Measurements from ENCODE around the gene SLC41A3. TPM values are rescaled to one million over a fixed set of nuclear protein-coding genes. Genes with fewer than 3 reads are reported as not detected.
"Not testable (repeated sequence)": the region's sequence is repeated elsewhere in the genome, so short reads cannot be mapped to it uniquely, and the experiment has no call there.

Gene SLC41A3
- total RNA-seq, 1 donor from 2014 or later = 98.2 TPM

DNA sequence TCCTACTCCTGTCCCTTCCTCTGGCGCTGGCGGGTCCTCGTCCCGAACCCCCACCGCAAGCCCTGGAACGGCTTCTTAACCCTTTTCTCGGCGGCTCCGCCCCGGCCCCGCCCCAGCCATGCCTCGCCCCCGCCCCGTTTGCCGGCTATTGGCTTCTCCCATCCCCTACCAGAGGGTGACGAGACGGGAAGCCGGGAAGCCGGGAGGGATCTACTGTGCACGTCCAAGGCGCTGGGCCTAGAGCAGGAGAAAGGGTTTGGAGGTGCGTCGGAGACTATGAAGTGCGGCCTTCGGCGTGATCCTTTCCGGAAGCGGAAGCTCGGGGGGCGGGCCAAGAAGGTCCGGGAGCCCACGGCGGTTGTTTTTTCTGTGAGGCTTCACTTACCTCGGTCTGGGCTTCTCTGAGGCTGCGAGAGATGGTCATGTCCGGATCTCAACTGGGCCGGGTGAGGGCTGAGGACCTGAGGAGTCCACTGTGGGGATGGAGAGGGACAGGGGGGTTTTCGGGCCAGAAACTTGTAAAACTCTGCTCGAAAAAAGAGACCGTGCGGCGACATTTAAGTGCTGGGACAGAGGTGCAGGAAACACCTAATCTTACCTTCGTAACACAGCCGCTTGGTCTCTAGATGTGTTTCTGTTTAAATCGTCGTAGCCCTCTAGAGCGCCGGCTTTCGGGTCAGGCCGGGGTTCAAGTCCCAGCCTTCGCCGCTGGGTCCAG is 93.5 kb downstream of the SLC41A3 start:
- DNase-seq = peak; percentile 84

DNA sequence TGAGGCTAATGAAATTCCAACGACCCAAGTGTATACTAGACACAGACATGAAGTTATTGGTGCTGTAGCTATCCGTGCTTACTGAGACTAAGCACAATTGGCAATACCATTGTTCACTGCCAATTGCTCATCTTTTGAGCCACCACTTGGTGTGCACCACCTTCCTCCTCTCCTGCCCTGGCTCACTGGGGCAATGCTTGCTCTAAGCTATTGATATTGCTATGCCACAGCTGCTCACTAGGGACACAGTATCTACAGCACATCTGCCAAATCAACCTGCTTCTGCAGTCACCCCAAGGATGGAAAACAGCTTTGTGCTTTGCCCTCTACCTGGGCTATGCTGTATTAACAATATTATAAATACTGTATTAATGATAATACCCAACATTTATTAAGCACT is 99.0 kb downstream of the SLC41A3 start:
- not testable (repeated sequence) for DNase-seq

DNA sequence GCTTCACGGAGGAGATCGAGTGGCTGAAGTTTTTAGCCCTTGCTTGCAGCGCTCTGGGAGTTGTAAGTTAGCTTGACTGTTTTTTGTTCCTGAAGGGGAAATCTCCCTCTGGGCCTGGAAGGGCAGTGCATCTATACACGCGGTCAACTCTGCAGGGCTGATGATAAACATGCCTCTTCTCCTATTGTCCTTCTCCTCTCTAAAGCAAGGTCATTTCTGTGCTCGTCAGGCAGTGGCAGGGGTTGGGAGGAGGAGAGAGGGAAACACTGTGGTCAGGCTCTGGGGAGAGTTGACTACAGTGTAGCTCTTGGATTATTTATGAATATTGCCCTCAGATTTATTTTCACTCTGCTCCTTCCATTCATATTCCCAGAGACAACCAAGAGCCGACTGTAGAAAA is 106.8 kb downstream of the SLC41A3 start:
- not testable (repeated sequence) for DNase-seq

DNA sequence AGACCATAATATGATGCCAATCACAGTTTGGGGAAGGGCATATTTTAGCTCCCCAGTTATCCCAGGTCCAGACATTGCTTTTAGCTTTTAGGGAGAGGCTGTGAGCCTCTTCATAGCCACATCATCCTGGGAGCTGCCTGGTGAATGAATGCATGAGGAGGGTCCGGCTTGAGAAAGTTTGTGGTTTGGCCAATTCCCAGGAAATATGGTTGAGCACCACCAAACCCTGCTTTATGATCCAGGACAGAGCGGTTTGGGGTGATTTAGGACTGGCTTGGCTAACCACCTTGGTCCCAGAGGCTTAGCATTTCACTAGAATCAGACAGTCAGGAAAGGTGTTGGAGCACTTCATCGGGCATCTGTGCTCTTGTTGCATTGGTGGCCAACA is 107.9 kb downstream of the SLC41A3 start:
- not testable (repeated sequence) for DNase-seq

DNA sequence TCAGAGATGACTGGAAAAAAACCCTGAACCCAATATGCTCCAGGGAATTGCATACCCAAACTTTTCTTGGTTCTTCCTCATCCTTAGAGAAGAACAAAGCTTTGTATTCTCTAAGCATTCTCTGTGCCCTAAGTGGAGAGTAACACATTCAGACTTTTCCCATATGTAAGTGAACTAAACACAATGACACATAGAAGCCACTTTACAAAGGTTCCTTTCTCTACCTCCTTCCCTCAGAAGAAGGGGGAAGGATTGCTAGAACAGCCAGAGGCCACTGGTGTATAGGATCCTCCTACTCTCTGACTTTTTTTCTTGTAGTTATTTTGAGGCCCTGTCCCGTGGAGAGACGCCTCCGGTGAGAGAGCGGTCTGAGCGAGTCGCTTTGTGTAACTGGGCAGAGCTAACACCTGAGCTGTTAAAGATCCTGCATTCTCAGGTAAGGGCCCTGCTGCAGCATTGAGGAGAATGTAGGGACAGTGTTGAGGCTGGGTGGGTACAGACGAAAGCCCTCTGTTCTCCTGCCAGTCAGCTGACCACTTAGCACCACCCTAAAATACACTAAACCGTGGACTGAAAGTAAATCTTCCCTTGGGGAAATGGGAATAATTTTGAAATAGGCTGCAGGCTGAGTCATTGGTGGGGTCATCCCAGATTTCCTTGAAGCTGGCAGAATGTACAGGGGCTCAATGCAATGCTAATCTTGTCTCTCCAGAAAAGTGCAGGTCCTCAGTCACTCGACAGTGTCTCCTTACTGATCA is 108.5 kb downstream of the SLC41A3 start:
- DNase-seq = not testable (repeated sequence)

DNA sequence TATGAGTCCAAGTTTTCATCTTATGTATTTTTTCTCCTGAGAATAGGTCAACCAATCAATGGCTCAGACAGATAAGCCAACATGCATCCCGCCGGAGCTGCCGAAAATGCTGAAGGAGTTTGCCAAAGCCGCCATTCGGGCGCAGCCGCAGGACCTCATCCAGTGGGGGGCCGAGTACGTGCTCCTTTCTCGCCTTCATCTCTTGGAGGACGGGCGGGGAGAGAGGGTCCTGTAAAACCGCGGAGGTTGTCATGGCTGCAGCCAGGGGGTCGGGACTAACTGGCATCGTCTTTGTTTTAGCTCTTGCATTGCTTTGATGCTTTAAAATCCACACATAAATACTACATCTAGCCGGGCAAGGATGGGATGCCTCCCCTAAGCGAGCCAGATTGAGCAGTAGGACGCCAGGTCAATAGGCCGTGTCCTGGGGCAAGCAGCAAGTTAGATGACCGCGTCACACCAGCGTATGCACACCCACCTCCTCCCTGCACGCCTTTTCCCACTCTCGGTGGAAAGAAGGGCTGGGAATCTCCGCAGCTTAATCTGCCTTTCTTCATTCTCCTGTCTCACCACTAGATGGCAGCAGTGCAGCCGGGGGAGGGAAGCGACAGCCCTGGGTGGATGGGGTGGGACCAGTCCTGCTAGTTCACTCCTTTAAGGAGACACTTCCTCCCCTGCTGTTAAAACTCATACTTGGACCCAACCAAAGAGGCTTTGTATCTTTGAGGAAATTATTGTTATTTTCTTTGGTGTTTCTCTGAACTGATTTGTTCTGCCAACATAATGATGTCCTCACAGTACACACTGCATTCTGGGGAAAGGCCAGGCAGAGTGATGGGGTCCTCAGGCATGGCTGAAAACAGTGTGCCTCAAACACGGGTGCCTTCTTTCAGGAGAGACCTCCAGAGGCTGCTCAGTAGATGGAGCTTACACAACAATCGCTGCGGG is 111.7 kb downstream of the SLC41A3 start:
- peak; percentile 36 for DNase-seq

DNA sequence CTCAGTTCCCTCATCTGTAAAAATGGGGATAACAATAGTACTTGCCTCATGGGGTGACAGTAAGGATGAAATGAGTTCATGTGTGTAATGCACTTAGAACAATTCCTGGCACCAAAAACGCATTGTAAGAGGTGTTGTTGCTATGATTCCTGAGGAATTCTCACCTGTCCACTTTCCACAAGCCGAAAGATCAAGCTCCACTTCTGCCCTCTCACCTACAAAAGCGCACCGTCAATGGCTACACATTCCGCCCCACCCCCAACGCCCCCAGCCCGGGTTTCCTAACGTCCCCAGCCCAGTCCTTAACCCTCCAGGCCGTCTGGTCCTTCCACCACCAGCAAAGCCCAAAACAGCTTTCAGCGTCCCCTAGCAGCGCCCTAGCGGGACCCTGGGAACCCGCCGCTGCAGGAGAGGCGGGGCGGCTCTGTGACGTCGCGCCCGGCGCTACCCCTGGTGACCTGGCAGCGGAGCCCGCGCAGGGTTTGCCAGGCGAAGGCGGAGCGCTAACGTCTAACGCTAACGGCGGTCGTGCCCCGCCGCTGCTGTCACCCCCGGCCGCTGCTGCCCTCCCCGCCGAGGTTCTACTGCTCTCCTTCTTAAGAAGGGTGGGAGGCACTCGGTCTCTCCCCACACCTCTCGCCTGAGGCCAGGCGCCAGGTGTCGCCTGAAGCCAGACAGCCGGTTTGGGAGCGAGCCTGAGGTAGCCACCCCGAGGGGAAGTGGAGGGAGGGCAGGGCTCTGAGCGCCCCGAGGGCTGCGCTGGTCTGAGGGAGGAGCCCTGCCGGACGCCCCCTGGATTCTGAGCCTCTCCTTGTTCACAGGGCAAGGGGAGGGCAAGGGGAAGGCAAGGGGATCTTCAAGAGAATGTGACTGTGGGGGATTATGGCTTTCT is 115.0 kb downstream of the SLC41A3 start, which contains the start of gene ROPN1B:
Gene ROPN1B, plus strand, starts transcription at position 478 of the 892 bp plus-strand sequence. CDS start 2,877 bp downstream, outside the sequence.
- DNase-seq = not testable (repeated sequence)

DNA sequence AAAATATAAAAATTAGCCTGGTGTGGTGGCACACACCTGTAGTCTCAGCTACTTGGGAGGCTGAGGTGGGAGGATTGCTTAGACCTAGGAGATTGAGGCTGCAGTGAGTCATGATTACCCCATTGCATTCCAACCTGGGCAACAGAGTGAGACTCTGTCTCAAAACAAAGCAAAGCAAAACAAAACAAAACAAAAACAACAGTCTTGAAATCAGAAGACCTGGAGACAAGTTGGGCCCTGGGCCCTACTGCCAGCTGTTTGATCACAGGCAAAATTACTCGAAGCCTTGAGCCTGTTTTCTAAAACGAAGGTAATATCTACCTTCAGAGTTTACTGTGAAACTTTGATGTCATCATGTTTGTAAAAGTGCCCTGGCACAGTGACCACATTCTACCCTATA is 115.8 kb downstream of the SLC41A3 start:
- DNase-seq = not testable (repeated sequence)

DNA sequence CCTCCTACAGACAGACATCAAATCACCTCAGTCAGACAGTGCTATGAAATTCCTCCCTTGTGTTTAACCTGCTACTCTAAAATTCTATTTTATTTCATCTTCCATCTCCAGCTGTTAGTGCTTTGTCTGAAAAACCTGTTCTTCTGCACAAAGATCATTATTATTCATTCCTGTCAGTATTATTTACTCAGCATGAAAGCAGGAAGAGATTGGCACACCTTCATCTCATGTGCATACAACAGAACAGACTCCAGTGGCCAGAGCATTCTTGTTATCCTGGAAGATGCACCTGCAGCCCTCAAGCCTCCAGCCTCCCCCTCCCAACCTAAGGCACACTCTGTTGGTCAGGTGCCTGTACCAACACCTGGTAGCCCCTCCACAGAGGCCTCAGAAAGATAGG is 116.8 kb downstream of the SLC41A3 start:
- no peak for DNase-seq

DNA sequence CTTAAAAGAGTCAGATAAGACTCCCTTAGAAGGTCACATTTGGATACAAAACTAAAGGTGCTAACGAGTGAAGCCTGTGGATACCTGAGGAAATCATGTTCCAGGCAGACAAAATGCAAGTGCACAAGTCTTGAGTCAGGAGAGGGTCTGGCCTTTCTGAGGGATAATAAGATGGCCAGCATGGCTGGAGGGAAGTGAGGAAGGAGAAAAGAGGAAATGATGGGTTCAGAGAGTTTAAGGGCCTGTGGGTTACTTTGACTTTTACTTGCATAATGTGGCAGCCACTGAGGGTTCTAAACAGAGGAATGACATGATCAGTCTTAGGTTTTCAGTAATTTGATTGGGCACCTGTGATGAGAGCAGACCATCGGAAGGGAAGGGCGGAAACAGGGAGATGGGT is 118.4 kb downstream of the SLC41A3 start:
- no peak for DNase-seq

DNA sequence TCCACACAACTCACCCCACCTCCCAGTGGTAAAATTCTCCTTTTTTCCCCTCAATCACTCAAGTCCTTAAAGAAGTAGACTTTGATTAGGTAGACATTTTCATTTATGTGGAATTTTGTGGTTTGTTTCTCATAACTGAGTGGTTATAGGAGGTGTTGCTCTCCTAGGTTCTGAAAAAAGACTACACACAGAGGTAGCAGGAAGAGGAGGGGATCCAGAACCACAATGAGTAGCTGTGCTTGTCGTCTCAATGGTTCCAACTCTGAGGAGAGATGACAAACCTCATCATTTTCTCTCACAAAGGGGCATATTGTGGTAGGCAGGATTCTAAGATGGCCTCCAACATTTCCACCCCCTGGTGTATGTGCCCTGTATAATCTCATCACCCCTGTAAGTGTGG is 120.1 kb downstream of the SLC41A3 start:
- not testable (repeated sequence) for DNase-seq

DNA sequence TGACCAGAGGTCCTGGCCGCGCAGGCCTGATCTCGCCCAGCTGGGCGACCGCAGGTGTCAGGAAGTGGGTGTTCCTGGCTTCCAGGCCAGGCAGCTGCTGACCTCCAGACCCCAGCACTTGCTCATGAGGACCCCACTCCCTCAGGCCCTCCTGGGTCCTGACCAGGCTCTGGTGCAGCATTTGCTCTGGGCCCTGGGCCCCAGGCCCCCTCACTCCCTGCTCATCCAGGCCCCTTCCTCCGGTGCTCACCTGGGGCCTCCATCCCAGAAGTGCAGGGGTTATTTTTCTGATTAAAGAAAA is 122.7 kb downstream of the SLC41A3 start:
- DNase-seq = no peak

DNA sequence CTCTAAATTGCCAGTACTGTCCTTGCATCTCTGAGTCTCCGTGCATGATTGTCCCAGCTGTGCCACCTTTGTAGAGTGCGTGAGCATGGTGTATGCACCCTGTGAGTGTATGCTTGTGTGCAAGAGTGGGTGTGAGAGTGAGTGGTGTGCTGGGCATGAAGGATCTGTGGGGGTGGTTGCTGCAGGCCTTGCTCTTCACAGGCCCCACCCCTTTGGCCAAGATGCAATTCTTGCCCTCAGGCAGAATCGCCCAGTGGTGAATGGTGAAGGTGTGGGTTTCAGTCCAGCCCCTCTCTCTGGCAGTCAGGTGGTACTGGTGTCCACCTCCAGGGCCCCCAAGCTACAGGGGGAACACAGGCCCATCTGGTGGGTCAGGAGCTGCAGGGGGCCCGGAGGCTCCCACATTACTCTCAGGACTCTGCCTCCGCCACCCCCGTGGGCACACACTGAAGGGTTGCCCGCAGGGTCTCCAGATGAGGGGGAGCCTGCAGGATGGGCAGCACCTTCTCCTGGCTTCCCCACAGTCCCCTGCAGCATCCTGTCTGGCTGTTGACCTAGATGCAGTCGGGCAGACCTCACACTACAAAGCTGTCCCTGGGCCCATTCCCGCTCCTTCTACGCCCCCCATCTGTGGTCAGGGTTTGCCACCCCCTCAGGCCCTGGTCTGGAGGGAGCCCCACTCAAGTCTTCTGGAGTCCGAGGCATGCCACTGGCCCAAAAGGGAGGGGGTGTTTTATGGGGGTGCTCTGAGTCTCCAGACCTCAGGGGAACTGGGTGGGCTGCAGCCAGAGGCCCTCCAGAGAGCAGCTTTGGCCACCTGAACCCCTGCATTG is 123.3 kb downstream of the SLC41A3 start:
- DNase-seq = no peak

DNA sequence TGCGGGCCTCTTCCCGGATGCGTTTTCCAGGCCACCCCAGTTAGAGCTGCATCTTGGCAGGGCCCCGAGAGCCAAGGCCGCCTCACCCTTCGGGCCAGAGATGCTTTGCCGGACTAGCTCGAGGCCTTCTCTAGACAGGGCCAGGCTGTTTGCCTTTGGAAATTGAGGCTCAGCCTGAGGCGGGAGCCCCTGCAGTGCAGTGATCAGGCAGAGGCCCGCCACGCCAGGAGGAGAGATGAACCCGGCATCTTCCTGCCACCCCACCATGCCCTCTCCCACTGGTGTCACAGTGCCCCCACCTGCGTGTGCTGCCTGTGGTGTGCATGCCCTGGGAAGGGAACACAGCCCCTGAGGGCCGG is 123.9 kb downstream of the SLC41A3 start:
- no peak for DNase-seq

DNA sequence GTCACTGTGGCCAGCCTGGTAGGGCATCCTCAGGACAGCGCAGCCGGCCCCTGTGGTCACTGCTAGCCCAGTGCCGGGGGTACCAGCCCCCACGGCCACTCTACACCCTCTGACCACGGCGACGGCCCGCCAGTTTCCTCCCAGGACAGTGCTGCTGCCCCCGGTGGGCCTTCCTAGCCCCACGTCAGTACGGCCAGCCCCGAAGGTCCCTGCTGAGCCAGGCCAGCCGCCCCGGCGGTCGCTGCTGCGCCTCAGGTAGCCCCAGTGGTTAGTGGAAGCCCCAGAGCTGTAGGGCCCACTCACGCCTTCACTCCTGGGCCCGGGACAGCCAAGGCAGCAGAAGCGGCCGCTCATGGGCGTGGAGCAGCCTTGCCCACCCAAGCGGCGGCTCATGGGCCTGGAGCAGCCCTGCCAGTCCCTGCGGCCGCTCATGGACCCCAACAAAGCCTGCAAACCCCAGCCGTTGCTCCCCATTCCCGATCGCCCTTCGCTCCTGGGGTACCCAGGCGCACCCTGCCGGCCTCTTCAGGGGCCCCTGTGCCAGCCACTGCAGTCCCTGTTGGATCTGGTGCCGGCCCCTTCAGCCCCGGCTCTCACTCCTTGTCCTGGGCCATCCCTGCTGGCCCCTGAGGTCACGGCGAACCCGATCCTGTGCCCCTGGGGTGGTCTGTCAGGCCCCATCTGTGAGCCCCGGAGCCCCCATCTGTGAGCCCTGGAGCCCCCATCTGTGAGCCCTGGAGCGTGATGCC is 124.4 kb downstream of the SLC41A3 start:
- no peak for DNase-seq

DNA sequence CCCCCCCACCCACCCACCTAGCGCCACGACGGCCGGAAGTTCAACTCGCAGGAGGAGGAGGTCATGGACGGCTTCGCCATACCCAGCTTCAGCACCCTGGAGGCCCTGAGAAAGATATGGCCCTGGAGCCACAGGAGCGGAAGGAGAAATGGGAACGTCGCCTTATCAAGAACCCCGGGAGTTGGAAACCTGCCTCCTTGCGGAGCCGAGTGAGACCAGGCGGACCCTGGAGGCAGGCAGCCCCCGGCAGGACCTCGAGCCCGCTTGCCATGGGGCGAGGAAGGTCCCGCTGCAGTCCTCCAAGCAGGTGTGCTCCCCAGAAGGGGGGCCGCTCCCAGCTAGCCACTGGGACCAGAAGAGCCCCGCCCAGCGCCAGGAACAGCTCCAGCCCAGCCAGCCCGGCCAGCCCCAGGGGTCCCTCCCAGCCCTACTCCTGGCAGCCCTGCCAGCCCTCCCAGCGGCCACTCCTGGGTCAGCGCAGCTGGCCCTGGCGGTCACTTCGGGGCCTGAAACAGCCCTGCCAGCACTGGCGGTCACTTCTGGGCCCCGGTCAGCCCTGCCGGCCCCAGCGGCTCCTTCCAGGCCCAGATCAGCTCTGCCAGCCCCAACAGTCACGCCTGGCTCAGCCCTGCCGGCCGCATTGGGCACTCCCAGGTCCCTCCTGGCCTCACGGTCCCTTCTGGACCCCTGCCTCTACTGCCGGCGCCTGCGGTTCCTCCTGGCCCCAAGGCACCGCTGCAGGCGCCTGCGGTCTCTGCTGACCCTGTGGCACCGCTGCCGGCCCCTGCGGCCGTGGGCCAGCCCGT is 125.2 kb downstream of the SLC41A3 start:
- DNase-seq = no peak

DNA sequence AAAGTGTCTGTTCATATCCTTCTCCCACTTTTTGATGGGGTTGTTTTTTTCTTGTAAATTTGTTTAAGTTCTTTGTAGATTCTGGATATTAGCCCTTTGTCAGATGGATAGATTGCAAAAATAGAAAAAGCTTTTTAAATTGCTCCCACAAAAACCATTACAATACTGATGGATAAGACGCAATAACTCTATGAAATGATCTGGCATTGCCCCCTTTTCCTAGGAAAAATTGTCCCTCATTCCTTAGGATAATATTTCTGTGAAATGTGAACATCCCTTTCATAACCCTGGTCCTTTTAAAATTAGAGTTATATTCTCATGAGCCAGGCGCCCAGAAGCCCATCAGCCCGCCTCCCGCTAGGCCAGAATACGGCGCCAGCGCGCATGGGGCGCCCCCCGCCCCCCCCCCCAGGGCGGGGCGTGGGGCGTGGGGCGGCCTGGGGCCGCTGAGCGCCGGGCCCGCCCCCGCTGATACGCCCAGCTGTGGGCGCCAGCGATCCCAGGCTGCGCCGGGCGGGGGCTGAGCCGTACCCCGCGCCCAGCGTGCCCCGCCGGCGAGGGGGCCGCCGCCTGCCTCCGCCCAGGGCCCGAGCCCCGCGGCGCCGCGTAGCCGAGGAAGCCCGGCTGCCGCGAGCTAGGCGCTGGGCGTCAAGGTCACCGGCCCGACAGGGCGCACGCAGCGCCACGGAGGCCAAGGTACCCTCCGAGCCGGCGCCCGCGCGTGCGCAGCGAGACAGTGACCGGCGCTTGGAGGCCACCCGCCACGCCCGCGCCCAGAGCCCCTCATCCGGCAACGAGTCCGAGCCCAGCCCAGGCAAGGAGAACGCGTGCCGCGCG is 126.0 kb downstream of the SLC41A3 start:
- no peak for DNase-seq

DNA sequence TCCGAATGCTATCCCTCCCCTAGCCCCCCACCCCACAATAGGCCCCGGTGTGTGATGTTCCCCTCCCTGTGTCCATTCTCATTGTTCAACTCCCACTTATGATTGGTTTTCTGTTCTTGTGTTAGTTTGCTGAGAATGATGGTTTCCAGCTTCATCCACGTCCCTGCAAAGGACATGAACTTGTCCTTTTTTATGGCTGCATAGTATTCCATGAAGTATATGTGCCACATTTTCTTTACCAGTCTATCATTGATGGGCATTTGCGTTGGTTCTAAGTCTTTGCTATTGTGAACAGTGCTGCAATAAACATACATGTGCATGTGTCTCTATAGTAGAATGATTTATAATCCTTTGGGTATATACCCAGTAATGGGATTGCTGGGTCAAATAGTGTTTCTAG is 126.9 kb downstream of the SLC41A3 start:
- DNase-seq = not testable (repeated sequence)

Data from dermis blood vessel endothelial cell (primary cell).